ENCODE data around the gene RS1.

Gene RS1

DNA sequence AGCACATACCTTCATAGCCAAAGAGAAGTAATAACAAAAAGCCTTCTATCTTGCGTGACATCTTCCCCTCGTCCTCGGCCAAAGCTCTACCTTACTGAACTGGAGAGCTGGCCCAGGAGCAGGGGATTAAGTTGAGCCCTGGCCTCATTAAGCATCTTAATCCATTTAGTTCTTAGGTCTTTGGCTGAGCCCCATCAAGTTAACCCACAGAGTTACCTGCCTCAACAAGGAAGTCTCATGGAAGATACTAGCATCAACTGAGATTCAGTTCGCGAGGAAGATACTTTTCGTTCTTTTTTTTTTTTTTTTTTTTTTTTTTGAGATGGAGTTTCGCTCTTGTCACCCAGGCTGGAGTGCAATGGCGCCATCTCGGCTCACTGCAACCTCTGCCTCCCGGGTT is at the start of gene RS1:
TSS of gene RS1 (minus strand) at position 101 of the 400 bp plus-strand sequence. CDS start at position 61, 40 bp downstream.
- no peak for DNase-seq (ENCODE audit: low read depth in 2 of 2)

DNA sequence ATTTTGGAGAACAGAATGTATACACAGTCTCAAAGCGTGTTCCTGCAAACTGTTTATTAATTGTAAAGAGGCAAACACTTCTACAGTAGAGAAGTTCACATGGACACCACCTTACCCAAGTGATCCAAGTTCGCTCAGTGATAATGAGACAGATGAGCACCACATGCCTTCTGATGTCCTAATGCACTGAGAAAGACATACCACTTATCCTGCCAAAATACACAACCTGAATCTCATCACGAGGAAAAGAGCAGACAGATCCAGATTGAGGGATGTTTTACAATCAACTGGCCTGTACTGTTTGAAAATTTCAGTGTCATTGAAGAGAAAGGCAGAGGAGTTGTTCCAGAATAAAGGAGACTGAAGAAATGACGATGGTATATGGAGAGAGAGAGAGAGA is 47.9 kb upstream of the RS1 start:
- no peak for DNase-seq (ENCODE audit: low read depth in 2 of 2)

DNA sequence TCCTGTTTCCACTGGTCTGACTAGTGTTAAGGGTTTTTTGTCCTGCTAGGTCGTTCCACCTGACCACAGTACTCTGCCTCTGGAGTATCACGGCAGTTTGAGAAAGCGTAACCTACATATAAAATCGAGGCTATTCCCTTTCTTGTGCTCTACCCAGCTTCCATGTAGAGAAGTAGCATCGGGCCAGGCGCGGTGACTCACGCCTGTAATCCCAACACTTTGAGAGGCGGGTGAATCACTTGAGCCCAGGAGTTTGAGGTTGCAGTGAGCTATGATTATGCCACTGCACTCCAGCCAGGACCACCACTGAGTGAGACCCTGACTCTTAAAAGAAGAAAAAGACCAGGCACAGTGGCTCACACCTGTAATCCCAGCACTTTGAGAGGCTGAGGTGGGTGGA is 43.0 kb upstream of the RS1 start:
- no peak for DNase-seq (ENCODE audit: low read depth in 2 of 2)

DNA sequence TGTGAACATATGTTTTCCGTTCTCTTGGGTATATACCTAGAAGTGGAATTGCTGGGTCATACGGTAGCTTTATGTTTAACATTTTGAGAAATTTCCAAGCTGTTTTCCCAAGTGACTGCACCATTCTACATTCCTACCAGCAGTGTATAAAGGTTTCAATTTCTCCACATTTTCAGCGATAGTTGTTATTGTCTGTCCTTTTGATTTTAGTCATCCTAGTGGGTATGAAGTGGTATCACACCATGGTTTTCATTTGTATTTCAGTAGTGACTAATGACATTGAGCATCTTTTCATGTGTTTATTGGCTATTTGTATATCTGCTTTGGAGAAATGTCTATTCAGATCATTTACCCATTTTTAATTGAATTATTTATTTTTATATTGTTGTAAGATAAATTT is 37.9 kb upstream of the RS1 start:
- no peak for DNase-seq (ENCODE audit: low read depth in 2 of 2)

DNA sequence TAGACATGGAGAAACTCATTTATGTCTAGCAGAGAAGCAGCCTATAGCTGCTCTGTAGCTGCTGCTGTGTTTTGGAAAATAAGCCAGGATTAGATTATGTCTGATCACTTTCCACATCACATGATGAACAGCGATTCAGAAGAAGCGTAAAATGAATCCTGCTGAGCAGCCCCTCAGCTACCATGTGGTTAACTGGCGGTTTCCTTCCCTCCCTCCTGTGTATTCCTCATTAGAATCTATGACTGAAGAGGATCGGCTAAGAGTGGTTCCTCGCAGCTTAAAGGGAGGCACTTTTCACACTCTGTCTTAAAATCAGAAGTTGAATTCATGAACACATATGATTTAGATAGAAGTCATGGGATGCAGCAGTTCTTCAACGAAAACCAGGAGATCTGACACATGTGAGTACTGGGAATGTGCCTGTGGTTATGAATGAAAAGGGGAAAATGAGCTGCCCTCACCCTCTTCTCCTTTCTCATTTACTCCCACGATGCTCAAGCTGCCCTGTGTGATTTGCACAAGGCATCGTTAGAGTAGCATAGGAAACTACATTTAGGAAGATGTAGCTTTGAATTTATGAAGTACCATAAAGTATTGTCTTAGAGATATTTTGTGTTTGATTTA is 35.6 kb upstream of the RS1 start, which contains the start of gene PPEF1:
TSS of gene PPEF1 (plus strand) at position 220 of the 624 bp plus-strand sequence. CDS start at position 356, 136 bp downstream.
- no peak for DNase-seq (ENCODE audit: low read depth in 2 of 2)

DNA sequence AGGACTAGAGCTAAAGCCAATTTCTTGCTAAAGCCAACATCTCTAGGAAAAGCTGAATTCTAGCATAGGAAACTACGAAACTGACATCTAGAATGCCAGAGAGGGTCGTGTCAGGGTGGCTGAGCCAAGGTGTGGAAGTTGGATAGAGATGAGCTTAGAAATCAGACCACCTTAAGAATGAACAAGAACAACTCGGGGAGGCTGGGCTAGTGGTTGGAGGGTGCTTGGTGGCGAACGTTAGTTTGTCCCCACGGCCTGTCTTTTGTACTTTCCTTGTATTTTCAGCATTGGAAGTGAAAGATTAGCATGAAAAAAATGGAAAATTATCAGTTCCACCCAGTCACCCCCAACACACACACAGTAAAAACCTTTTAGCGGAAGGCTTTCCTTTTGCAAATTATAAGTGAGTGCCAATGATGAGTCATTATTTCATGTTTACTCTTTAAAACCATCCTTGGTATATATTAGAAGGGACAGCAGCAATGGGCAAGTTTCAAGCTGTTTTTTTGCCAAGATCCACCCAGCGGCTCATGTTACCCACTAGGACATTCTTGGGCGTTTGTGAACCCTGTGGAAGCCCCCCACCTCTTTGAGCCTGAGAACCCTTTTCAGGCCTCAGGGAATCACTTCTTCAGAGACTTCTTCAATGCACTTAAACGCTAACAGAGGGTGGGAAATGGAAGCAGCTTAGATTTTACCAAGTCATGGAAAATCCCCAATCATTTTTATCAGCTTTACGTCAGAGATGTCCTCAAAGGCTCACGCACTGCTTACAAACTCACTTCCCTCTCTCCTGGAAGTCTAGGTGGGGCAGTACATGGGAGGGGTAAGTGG is 30.7 kb upstream of the RS1 start:
- no peak for DNase-seq (ENCODE audit: low read depth in 2 of 2)

DNA sequence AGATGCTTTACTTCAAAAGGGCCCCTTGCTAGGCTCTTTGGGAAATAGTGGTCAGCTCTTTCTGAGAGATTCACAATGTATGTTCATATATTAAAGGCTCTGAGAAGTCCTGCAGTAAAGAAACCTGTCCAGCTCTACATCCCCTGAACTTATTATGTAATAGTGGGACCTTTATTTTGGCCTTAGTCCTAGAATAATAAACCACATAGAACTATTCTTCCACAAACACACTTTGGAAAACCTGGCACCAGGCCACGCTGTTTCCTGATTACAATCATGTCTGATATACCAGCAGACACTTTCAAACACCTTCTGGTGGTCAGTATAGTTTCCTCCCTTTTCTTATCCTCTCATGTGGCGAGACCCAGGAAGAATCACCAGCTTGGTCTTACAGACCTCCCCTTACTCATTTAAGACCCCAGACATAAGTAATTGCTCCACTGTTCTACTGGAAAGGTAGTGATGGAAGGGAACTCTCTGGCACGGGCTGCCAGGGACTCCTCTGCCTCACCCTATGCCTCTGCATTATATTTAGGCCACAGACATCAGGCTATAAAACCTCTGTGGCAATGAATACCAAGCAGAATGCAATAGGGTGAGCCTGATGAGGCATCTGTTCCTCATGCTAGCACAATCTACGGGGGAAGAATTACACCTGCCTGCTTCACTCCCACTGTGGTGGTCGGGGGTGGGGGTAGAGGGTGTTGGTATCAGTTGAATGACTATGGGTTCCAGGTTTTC is 29.9 kb upstream of the RS1 start:
- no peak for DNase-seq (ENCODE audit: low read depth in 2 of 2)

DNA sequence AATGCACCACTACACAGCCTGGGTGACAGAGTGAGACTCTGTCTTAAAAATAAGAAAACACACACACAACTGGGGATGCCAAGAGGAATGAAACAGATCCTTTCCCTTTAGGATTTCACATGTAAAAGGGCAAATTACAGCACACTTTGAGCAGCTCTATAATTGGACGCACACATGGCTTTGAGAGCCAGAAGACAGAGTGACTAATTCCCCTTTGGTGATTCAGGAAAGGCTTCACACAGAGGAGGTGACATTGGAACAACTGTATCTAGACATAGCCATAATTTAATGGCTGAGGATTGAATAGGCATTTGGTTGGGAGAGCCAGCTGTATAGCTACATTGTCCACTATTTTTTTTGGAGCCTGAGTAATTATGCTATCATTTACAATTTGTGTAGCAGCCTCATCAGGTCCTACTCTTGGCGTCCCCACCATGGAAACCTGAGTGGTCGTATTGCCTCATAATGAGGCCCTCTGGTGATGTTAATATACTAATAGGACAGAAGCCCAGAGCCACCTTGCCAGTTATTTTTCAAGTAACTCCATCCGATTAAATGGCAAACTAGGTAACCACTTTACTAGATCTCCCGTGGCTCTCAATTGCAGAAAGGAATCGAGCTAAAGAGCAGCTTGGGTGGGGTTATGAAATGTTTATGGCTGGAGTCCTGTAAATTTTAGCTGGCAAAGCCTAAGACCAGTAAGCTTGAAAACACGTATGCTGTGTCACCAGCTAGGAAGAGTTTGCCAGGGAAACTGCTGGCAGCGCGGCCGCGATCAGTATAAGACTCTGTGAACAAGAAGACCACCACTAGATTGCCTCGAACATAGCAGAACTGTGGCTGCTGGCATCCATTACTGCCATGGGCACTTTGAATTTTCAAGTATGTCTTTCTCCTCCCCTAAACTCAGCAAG is 27.1 kb upstream of the RS1 start:
- no peak for DNase-seq (ENCODE audit: low read depth in 2 of 2)

DNA sequence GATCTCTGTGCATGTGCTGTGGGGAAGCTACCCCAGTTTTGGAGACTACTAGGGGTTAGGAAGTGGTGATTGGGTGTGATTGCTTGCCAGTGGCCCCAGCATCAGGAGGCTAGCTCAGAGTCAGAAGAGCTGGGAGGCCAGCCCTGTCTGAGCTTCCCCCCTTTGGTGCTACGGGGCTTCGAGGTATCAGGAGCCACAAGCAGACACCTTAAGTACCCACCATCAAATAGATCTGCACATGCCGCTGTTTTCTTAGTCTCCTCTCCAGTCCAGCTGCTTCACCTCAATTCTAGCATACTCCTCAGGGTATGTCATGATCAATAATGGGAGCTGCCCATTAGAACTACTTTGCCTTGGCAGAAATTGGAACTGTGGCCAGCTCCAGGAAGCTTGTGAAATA is 24.7 kb upstream of the RS1 start:
- no peak for DNase-seq (ENCODE audit: low read depth in 2 of 2)

DNA sequence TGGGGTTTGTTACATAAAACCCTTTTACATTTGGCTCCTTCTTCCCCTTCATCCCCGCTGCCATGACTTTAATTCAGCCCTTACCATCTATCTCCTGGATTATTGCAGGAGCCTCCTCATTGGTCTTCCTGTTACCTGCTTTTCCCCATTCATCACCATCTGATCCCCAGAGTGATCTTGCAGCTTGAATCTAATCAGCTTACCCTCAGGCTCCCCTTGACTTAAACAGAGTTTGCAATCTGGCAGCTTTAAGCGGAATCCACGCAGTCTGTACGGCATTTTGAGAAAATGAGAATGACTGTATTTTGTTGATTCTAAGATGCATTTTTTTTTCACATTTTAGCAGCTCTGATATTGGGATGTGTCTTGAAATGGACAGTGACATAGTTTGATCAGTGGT is 20.6 kb upstream of the RS1 start:
- DNase-seq (ENCODE audit: low read depth in 2 of 2), result no peak

DNA sequence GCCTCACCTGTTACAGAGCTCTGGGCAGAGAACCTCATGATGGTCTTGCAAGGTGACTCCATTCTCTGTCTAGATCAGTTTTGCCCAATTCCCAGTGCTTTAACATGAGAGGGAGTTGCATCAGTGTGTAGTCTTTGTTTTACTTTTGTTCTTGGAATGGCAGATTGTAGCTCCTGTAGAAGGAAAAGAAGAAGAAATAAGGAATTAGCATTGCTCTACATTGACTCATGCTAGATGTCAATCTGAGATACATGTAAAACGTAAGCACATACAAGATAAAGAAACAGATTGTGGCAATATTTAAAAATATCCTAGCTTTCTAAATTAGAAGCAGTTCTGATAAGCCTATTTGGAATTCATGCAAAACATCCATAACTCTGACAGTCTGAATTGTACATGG is 19.5 kb upstream of the RS1 start:
- no peak for DNase-seq (ENCODE audit: low read depth in 2 of 2)

DNA sequence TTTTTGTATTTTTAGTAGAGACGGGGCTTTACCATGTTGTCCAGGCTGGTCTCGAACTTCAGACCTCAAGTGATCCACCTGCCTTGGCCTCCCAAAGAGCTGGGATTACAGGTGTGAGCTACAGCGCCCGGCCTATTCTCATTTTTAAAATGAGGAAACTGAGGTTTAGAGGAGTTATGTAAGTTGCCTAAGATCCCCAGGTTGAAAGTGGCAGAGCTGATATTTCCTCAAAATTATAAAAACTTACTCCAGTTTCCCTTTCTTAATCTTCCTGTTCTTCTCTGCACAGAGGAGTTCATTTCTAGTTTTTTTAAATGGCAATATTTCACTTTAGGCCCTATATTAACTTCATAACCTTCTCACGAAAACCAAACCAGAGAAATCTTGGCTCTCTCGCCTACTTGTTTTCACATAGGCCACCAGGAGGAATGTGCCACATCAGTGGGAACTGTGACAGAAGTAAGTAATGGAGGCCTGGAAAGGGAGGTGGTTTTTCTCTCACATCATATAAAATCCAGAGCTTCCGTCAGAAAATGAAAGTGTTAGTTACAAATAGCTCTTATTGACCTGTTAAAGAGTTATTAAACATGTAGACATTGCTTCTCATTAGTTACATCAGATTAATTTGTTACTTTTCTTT is 16.1 kb upstream of the RS1 start:
- DNase-seq (ENCODE audit: low read depth in 2 of 2), result no peak

DNA sequence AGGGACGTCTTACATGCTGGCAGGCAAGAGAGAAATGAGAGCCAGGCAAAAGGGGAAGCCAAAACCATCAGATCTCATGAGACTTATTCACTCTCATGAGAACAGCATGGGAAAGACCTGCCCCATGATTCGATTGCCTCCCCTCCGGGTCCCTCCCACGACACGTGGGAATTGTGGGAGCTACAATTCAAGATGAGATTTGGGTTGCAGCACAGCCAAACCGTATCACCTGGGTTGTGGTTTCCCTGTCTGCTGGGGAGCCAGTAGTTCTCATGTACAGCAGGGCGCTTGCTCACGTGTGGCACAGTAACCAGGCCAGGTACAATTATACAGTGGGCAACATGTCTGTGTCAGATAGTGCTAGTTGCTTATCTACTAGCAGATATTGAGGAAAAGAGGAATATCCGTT is 11.1 kb upstream of the RS1 start:
- DNase-seq (ENCODE audit: low read depth in 2 of 2), result no peak

DNA sequence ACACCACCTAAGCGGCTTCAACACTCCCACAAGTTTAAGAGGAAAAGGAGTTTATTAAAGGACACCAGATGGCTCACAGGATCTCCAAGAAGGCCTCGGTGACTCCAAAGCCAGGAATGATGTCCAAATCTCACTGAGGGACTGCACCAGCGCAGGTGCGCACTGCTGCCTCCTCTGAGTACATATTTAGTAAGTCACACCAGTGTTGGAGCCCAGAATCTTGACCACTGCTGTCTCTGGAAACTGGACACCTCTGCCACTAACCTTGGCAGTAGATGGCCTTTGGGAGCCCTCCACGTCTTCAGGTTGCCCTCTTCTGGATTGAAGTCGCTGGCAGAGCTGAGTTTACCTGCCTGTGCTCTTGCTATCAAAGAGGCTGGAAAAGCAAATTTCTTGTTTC is 10.1 kb upstream of the RS1 start:
- DNase-seq (ENCODE audit: low read depth in 2 of 2), result no peak

DNA sequence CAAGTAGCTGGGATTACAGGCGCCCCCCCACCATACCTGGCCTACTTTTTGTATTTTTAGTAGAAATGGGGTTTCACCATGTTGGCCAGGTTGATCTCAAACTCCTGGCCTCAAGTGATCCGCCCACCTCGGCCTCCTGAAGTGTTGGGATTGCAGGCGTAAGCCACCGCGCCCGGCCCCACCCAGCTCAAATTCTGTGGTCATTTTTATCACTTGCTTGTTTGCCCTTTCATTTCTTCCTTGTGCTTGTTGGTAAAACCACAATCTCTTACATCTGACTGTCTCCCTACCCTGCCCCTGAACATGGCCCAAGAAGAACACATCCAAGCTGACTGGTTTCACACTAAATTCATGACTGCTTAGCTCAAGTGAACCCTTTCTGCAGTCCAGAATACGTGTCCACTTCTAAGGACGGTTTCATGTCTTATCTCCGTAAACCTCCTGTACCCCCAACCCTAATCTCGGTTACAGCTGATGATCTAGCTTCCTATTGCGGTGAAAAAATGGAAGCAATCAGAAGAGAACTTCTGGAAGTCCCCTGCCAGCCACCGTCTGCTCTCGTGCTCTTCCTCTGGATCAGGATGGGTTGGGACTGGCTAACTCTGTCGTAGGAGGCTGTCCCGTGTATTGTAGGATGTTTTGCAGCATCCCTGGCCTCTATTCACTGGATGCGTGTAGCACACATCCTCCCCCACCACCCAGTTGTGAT is 5.4 kb upstream of the RS1 start:
- DNase-seq (ENCODE audit: low read depth in 2 of 2), result no peak

DNA sequence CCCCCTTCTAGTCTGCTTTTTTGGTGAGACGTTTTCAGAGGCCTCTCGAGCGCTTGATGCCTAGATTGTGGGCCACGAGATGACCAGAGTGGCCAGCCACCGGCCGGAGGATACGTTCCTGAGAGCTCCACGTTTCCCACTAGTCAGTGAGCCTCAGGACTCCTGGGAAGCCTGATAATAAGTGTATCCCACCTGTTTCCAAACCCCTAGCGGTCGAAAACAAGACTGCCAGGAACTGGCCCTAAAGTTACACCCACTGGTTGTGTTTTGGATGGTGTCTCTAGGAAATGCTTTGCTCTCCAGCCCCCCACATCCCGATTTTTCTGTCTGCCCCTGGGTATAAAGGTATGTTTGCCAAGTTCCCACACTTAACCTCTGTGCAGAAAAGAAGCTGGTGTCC is 4.6 kb upstream of the RS1 start:
- DNase-seq (ENCODE audit: low read depth in 2 of 2), result no peak

DNA sequence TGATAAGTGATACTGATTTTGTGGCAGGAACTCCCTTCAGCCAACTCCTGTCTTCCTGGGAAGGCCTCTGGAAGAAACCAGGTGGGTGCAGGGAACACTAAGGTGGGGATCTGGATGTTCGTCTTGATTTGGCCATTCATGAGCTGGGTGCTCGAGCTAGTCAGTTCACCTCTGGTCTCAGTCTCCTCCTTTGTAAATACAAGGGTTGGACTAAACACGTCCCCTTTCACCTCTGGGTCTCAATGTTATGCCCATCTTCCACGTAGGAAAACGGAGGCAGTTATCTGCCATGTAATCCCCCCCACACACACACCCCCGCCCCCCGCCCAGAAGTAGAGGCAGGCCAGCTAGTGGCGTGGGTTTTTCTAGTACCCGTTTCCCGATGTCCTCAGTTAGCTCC is 4.1 kb upstream of the RS1 start:
- no peak for DNase-seq (ENCODE audit: low read depth in 2 of 2)

DNA sequence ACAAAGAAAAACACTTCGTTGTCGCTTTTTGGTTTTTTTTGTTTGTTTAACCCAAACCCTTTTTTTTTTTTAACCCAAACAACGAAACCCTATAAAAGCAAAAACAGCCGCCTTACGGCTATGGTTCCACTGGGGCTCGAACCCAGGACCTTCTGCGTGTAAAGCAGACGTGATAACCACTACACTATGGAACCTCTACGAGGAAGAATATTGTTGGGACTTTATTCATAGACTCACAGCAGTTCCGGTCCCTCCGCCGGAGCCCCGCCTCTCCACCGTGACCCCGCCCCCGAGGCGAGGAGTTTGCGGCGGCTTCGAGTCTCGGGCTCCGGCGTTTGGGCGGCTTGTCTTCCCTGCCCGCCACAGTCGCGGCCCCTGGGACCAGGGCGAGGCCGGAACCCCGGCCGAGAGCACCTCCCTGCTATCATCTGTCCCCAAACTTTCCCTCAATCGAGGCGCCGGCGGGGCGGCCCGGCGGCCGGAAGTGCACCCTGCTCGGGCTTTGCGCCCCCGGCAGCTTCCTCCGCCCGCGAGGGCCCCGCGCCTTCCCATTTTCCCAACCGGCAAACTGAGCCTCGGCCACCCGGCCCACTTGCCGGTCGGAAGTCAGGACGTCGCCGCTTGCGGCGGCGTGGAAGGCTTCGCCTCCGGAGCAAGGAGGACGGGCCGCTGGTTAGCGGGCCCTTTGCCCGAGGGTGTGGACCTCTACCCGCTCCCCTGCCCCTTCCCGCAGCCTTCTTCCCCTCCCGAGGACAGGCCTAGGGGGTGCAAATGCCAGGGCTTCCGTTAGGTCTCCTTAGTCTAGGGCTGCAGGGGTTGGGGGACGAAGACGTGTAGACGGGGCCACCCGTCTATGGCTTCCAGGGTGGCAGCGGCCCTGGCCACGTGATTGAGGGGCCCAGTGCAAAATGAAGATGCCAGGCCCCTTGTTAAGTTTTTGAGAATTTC is 3.2 kb upstream of the RS1 start:
- peak; percentile 70 to 83 for DNase-seq (ENCODE audit: low read depth in 2 of 2)

DNA sequence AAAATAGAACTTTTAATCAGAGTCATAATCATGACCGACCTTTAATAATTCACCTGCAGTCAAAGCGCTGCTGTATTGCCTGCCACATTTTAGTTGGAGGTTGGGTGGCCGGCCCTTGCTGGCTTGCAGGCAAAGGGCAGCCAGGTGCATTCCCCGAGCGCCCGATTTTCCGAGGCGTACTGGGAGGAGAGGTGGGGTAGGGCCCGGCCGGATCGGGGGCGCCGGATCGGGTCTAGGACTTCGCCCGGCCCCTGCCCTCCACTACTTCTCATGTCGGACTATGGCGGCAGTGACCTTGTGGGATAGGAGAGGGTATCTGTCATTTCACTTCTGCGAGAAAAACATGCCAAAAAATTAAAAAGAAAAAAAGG is 2.5 kb upstream of the RS1 start:
- DNase-seq (ENCODE audit: low read depth in 2 of 2), result peak in 1 of 2 donors; percentile 5
